IMR-90 (cell line): ENCODE results near the gene RIMBP2. TPM values are rescaled to one million over a fixed set of nuclear protein-coding genes. Genes with fewer than 3 reads are reported as not detected.

Source experiments
- ATAC-seq: fragments of 200-7000 bp; cut with Tn5 transposase; 2 replicates; pipeline ENCODE4 v1.9.1; 2020; ENCODE audit warnings: low read depth, mild to moderate bottlenecking, moderate library complexity
- BruUV-seq: library from RNA; stranded (reverse); fragments of 400-500 nt; replicated peaks from 2 replicates; lab custom pipeline; 2021; lab: Mats Ljungman, UMichigan
- CTCF ChIA-PET: fragments of 300-600 bp; formaldehyde crosslinking; extraction: SDS; loops from one replicate; lab custom pipeline; 2021; ENCODE audit warnings: antibody characterized with exemption; lab: Yijun Ruan, JAX
- POLR2A ChIA-PET: fragments of 300-600 bp; sonication (Branson Sonifier 250); formaldehyde crosslinking; loops from one replicate; lab custom pipeline; 2022; ENCODE audit warnings: antibody characterized with exemption; ENCODE audit not compliant: unreplicated experiment; lab: Charles Lee
- DNase-seq: peaks from one replicate; pipeline ENCODE4 v3.0.0; 2013
- H2AFZ ChIP-seq: replicated peaks from 2 replicates; pipeline ENCODE3; 2013; ENCODE audit warnings: low read length, mild to moderate bottlenecking; ENCODE audit not compliant: poor library complexity
- H2AK5ac ChIP-seq: 2 replicates; pipeline ENCODE4 v1.6.1; 2013; ENCODE audit warnings: low read depth, low read length, inconsistent platforms
- H2AK9ac ChIP-seq: replicated peaks from 2 replicates; pipeline ENCODE3; 2013; ENCODE audit warnings: mild to moderate bottlenecking, low read depth, low read length, moderate library complexity; ENCODE audit not compliant: poor library complexity
- H2BK120ac ChIP-seq: 2 replicates; pipeline ENCODE4 v1.6.1; 2013; ENCODE audit warnings: low read depth, low read length, inconsistent platforms
- H2BK15ac ChIP-seq: 3 replicates; pipeline ENCODE4 v1.6.1; 2013; ENCODE audit warnings: low read depth, low read length, inconsistent platforms
- H2BK20ac ChIP-seq: 2 replicates; pipeline ENCODE4 v1.6.1; 2013; ENCODE audit warnings: low read depth, mild to moderate bottlenecking, inconsistent platforms, low read length, moderate library complexity
- H2BK5ac ChIP-seq: 2 replicates; pipeline ENCODE4 v1.6.1; 2013; ENCODE audit warnings: mild to moderate bottlenecking, low read depth, low read length, inconsistent platforms; ENCODE audit not compliant: poor library complexity, severe bottlenecking
- H3K14ac ChIP-seq: replicated peaks from 2 replicates; pipeline ENCODE4 v1.6.1; 2013; ENCODE audit warnings: low read depth, low read length, inconsistent platforms
- H3K18ac ChIP-seq: 2 replicates; pipeline ENCODE4 v1.6.1; 2013; ENCODE audit warnings: low read depth, low read length, control low read depth
- H3K23ac ChIP-seq: 2 replicates; pipeline ENCODE4 v1.6.1; 2013; ENCODE audit warnings: low read depth, low read length, inconsistent platforms
- H3K27ac ChIP-seq: 2 replicates; pipeline ENCODE4 v1.5.1; 2013; ENCODE audit warnings: mild to moderate bottlenecking, control low read depth, low read length; ENCODE audit not compliant: insufficient read depth
- H3K27me3 ChIP-seq: 2 replicates; pipeline ENCODE4 v1.6.1; 2013; ENCODE audit warnings: low read length; ENCODE audit not compliant: control insufficient read depth, insufficient read depth
- H3K36me3 ChIP-seq: 2 replicates; pipeline ENCODE4 v1.6.1; 2013; ENCODE audit warnings: low read length, mixed read lengths; ENCODE audit not compliant: control insufficient read depth, insufficient read depth
- H3K4ac ChIP-seq: 2 replicates; pipeline ENCODE4 v1.6.1; 2013; ENCODE audit warnings: low read depth, low read length, inconsistent platforms
- H3K4me1 ChIP-seq: 2 replicates; pipeline ENCODE4 v1.6.1; 2013; ENCODE audit warnings: low read length, mixed read lengths; ENCODE audit not compliant: control insufficient read depth, insufficient read depth
- H3K4me2 ChIP-seq: 2 replicates; pipeline ENCODE4 v1.6.1; 2013; ENCODE audit warnings: low read depth, mild to moderate bottlenecking, control low read depth, low read length, moderate library complexity
- H3K4me3 ChIP-seq: 2 replicates; pipeline ENCODE4 v1.5.1; 2013; ENCODE audit warnings: low read depth, mild to moderate bottlenecking, control low read depth, low read length, moderate library complexity; ENCODE audit not compliant: insufficient read depth
- H3K56ac ChIP-seq: 2 replicates; pipeline ENCODE4 v1.6.1; 2013; ENCODE audit warnings: low read length, inconsistent platforms; ENCODE audit not compliant: insufficient read depth; ENCODE audit errors: extremely low read depth
- H3K79me1 ChIP-seq, 2 experiments: 2 replicates each; pipeline ENCODE4 v1.6.1; 2013; ENCODE audit warnings: low read length in 2 of 2, inconsistent platforms in 1 of 2, low read depth in 1 of 2
- H3K9ac ChIP-seq: 2 replicates; pipeline ENCODE4 v1.6.1; 2013; ENCODE audit warnings: low read depth, low read length, control low read depth
- H3K9me1 ChIP-seq: 2 replicates; pipeline ENCODE4 v1.6.1; 2013; ENCODE audit warnings: low read length, inconsistent platforms; ENCODE audit not compliant: insufficient read depth
- H3K9me3 ChIP-seq: 2 replicates; pipeline ENCODE4 v1.6.1; 2013; ENCODE audit warnings: low read length; ENCODE audit not compliant: control insufficient read depth, insufficient read depth
- H4K20me1 ChIP-seq: 2 replicates; pipeline ENCODE4 v1.6.1; 2013; ENCODE audit warnings: low read length, inconsistent platforms; ENCODE audit not compliant: insufficient read depth
- H4K5ac ChIP-seq: 2 replicates; pipeline ENCODE4 v1.6.1; 2013; ENCODE audit warnings: mild to moderate bottlenecking, low read depth, low read length, control low read depth
- H4K8ac ChIP-seq, 2 experiments: 2 replicates each; pipeline ENCODE4 v1.6.1; 2013; ENCODE audit warnings: low read depth in 2 of 2, low read length in 2 of 2, control low read depth in 1 of 2, inconsistent platforms in 1 of 2
- H4K91ac ChIP-seq: 2 replicates; pipeline ENCODE4 v1.6.1; 2013; ENCODE audit warnings: low read depth, low read length, inconsistent platforms; ENCODE audit not compliant: insufficient read depth
- BHLHE40 ChIP-seq: fragments of 150-350 bp; IDR thresholded peaks from 2 replicates; pipeline ENCODE4 v1.6.1; 2016; ENCODE audit warnings: mild to moderate bottlenecking, low read depth, low read length
- CEBPB ChIP-seq: IDR thresholded peaks from 2 replicates; pipeline ENCODE4 v1.6.1; 2012; ENCODE audit warnings: low read depth, low read length, improper control_type of control experiment
- CHD1 ChIP-seq: IDR thresholded peaks from 2 replicates; pipeline ENCODE4 v1.6.1; 2012; ENCODE audit warnings: low read depth, low read length, improper control_type of control experiment
- FOS ChIP-seq: fragments of 150-350 bp; IDR thresholded peaks from 2 replicates; pipeline ENCODE4 v1.6.1; 2016; ENCODE audit warnings: low read depth, low read length
- MAZ ChIP-seq: IDR thresholded peaks from 2 replicates; pipeline ENCODE4 v1.6.1; 2012; ENCODE audit warnings: low read depth, mild to moderate bottlenecking, low read length, improper control_type of control experiment, moderate library complexity, borderline replicate concordance
- MXI1 ChIP-seq: IDR thresholded peaks from 2 replicates; pipeline ENCODE4 v1.6.1; 2012; ENCODE audit warnings: low read depth, mild to moderate bottlenecking, low read length, moderate library complexity, borderline replicate concordance
- NFE2L2 ChIP-seq: fragments of 150-350 bp; IDR thresholded peaks from 2 replicates; pipeline ENCODE4 v1.6.1; 2016; ENCODE audit warnings: low read depth, mild to moderate bottlenecking, low read length
- POLR2A ChIP-seq: IDR thresholded peaks from 2 replicates; pipeline ENCODE4 v1.6.1; 2012; ENCODE audit warnings: mild to moderate bottlenecking, low read depth, low read length
- RAD21 ChIP-seq: IDR thresholded peaks from 2 replicates; pipeline ENCODE4 v1.6.1; 2012; ENCODE audit warnings: low read length, improper control_type of control experiment
- RCOR1 ChIP-seq: IDR thresholded peaks from 2 replicates; pipeline ENCODE4 v1.6.1; 2012; ENCODE audit warnings: mild to moderate bottlenecking, low read length, improper control_type of control experiment; ENCODE audit not compliant: insufficient replicate concordance
- RFX5 ChIP-seq: IDR thresholded peaks from 2 replicates; pipeline ENCODE4 v1.8.0; 2012; ENCODE audit warnings: low read depth, mild to moderate bottlenecking, low read length, moderate library complexity
- SMC3 ChIP-seq: fragments of 150-350 bp; IDR thresholded peaks from 2 replicates; pipeline ENCODE4 v1.6.1; 2016; ENCODE audit warnings: low read depth, mild to moderate bottlenecking, antibody characterized with exemption, low read length, moderate library complexity
- WGBS, 2 experiments: methylation state at CpG; one replicate each; pipeline versions ENCODE4 v1.1.5 to v1.1.7; 2013; ENCODE audit warnings: missing lambda C conversion rate in 2 of 2; ENCODE audit not compliant: insufficient read length in 1 of 2; ENCODE audit errors: extremely low coverage in 2 of 2; 5-methylcytosine and 5-hydroxymethylcytosine counted together
- dilution Hi-C: fragments of 300-500 bp; cut with HindIII; formaldehyde crosslinking; loops from one replicate; pipeline ENCODE4 v1.14.3; 2018; ENCODE audit warnings: low sequenced_read_pairs; ENCODE audit not compliant: unreplicated experiment
- in situ Hi-C: fragments of 300-500 bp; cut with MboI; formaldehyde crosslinking; loops from 3 replicates; pipeline ENCODE4 v1.14.3; 2019; ENCODE audit warnings: low sequenced_read_pairs, inconsistent platforms, mixed read lengths
- intact Hi-C: fragments of 100-400 bp; cut with micrococcal nuclease; formaldehyde crosslinking; loops from 2 replicates; pipeline ENCODE4 v1.10.0; 2022
- polyA plus RNA-seq, 3 experiments: library from polyadenylated mRNA; depleted of rRNA; stranded (reverse); fragments of >200 nt; gene quantifications; 2 replicates each; pipeline ENCODE4 v1.2.3, GENCODE V29; 2012; ENCODE audit warnings: low replicate concordance in 1 of 3
- total RNA-seq: library from RNA; depleted of rRNA; stranded (reverse); fragments of >200 nt; gene quantifications from 2 replicates; pipeline ENCODE4 v1.2.3, GENCODE V29; 2012
- TF ChIP-seq, protein P1 (sequence below): fragments of 150-350 bp; IDR thresholded peaks from 2 replicates; pipeline ENCODE4 v1.6.1; 2017; ENCODE audit warnings: mild to moderate bottlenecking, antibody characterized with exemption, low read length, low read depth
- TF ChIP-seq, protein P2 (sequence below): conservative IDR thresholded peaks from 2 replicates; pipeline ENCODE4 v1.5.1; 2012; ENCODE audit warnings: mild to moderate bottlenecking, low read depth, low read length, improper control_type of control experiment
- TF ChIP-seq, protein P3 (sequence below): fragments of 150-350 bp; IDR thresholded peaks from 2 replicates; pipeline ENCODE4 v1.6.1; 2016; ENCODE audit warnings: low read depth, mild to moderate bottlenecking, low read length, moderate library complexity, borderline replicate concordance

RIMBP2 gene
- total and polyA plus RNA-seq, 2 of the 4 experiments (the other 2 are of a cell fraction) = not detected

DNA sequence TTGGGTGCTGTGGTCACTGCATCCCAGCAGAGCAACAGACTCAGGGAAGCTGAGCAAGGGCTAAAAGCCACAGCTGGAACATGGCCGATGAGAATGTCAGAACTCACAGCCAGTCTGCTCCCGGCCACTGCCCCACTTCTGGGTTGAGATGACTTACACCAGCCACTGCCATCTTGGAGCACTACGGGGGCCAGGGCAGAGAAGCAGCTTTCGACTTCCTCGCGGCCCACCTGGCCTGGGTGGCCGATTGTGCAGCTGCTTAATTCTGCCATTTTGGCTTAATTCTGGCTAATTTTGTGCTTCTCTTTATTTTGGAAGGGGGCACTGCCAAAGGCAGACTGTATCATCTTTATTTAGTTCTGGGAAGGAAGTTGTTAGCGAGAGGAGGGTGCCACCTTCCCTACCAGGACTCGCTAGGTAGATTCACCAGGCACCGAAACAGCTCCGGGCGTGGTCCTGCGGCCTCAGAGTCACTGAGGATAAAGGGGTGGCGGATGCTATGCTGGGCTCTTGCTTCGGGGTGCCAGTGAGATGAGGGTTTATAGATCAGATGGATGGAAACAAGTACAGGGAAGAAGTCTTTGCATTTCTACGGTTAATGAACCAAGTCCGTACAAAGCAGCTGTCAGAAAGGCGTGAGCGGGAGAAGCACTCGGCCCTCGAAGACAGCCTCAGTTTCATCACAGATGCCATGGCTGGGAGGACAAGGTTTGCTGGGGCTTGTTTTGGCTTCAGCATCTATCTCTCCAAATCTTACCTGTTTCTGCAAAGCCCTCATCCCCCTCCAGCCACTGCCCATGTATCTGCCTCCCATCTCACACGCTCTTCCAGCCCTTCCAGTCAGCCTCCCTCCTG lies 230.6 kb downstream of the RIMBP2 start:
- H2BK15ac ChIP-seq = no peak overlapping the region
- no peak overlapping the region for H3K27ac ChIP-seq
- no peak overlapping the region for H3K4me3 ChIP-seq
- H3K4ac ChIP-seq = no peak overlapping the region
- H2AK9ac ChIP-seq = no peak overlapping the region
- WGBS, 2 experiments = 77% methylated on average over 12 of the region's 22 CpGs; no CpG with 5 or more reads in 1 of the 2 experiments
- no peak overlapping the region for H3K4me2 ChIP-seq
- no TSS peak for BruUV-seq
- ChIA-PET POLR2A (no interaction called here), CTCF (no interaction called here)
- no peak overlapping the region for H4K5ac ChIP-seq
- dilution Hi-C loops (no loop called here), in situ Hi-C loops (no loop called here), intact Hi-C loops (no loop called here)
- H3K79me1 ChIP-seq = no peaks in the 10 kb centered on the region
- no peak overlapping the region for H4K91ac ChIP-seq
- H2BK120ac ChIP-seq = no peak overlapping the region
- no peak overlapping the region for H2AK5ac ChIP-seq
- no peak overlapping the region for H2BK5ac ChIP-seq
- no peak overlapping the region for H2AFZ ChIP-seq
- H4K8ac ChIP-seq = no peak overlapping the region
- TF ChIP-seq, protein P1, sequence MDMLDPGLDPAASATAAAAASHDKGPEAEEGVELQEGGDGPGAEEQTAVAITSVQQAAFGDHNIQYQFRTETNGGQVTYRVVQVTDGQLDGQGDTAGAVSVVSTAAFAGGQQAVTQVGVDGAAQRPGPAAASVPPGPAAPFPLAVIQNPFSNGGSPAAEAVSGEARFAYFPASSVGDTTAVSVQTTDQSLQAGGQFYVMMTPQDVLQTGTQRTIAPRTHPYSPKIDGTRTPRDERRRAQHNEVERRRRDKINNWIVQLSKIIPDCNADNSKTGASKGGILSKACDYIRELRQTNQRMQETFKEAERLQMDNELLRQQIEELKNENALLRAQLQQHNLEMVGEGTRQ = no peak
- TF ChIP-seq RCOR1 (no peak), SMC3 (no peak), MXI1 (no peak), RAD21 (no peak), MAZ (no peak), FOS (no peak), NFE2L2 (no peak), POLR2A (no peak), CHD1 (no peak), RFX5 (no peak), BHLHE40 (no peak), CEBPB (no peak)
- TF ChIP-seq, protein P2, sequence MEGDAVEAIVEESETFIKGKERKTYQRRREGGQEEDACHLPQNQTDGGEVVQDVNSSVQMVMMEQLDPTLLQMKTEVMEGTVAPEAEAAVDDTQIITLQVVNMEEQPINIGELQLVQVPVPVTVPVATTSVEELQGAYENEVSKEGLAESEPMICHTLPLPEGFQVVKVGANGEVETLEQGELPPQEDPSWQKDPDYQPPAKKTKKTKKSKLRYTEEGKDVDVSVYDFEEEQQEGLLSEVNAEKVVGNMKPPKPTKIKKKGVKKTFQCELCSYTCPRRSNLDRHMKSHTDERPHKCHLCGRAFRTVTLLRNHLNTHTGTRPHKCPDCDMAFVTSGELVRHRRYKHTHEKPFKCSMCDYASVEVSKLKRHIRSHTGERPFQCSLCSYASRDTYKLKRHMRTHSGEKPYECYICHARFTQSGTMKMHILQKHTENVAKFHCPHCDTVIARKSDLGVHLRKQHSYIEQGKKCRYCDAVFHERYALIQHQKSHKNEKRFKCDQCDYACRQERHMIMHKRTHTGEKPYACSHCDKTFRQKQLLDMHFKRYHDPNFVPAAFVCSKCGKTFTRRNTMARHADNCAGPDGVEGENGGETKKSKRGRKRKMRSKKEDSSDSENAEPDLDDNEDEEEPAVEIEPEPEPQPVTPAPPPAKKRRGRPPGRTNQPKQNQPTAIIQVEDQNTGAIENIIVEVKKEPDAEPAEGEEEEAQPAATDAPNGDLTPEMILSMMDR = no peak
- TF ChIP-seq, protein P3, sequence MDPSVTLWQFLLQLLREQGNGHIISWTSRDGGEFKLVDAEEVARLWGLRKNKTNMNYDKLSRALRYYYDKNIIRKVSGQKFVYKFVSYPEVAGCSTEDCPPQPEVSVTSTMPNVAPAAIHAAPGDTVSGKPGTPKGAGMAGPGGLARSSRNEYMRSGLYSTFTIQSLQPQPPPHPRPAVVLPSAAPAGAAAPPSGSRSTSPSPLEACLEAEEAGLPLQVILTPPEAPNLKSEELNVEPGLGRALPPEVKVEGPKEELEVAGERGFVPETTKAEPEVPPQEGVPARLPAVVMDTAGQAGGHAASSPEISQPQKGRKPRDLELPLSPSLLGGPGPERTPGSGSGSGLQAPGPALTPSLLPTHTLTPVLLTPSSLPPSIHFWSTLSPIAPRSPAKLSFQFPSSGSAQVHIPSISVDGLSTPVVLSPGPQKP = no peak
- H3K9me1 ChIP-seq = no peaks in the 10 kb centered on the region
- no peaks in the 10 kb centered on the region for H3K27me3 ChIP-seq
- H3K56ac ChIP-seq = no peak overlapping the region
- ATAC-seq (no peak), DNase-seq (no peak)
- H3K14ac ChIP-seq = no peak overlapping the region
- H3K9ac ChIP-seq = no peak overlapping the region
- H3K36me3 ChIP-seq = no peaks in the 10 kb centered on the region
- H3K23ac ChIP-seq = no peak overlapping the region
- no peaks in the 10 kb centered on the region for H4K20me1 ChIP-seq
- H3K4me1 ChIP-seq = no peaks in the 10 kb centered on the region
- H3K18ac ChIP-seq = no peak overlapping the region
- H3K9me3 ChIP-seq = peaks cover 43% of the 10 kb centered on the region
- H2BK20ac ChIP-seq = no peak overlapping the region
